ENCODE measurements around the gene SUDS3. TPM values are rescaled to one million over a fixed set of nuclear protein-coding genes. Genes with fewer than 3 reads are reported as not detected.

The SUDS3 gene
- total RNA-seq, 2 experiments from 2014 or later: 17.5 to 22.0 TPM

DNA sequence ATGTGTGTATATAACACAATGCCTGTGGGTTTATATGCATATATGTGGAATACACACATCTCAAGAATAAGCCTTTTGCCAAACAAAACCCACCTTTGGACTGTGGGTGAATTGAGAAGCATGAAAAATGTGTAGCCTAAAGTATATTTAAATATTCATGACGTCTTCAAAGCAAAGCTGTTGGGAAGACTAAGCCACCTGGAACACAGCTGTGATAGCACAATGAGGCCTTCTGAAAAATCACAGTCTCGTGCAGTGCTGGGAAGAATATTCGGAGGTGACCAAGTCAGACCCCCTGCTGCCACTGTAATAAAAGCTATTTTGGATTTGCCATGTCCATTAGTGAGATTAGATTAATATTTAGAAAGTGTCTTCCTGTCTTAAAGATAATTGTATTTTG, 51.5 kb downstream of the SUDS3 start:
- Histone ChIP-seq H3K9me3 (ENCODE audit: control insufficient read depth in 1 of 2, insufficient read depth in 1 of 2, low read length in 2 of 2) (no peaks in the 10 kb centered on the region), H3K4me3 (ENCODE audit: low read length) (no peak overlapping the region), H3K4me1 (ENCODE audit: insufficient read depth, low read length) (no peaks in the 10 kb centered on the region), H3K27ac (ENCODE audit: low read depth in 1 of 2, low read length in 2 of 2) (no peak overlapping the region), H3K36me3 (ENCODE audit: insufficient read depth, low read length) (no peaks in the 10 kb centered on the region), H3K27me3 (ENCODE audit: control insufficient read depth in 1 of 2, insufficient read depth in 2 of 2, low read length in 2 of 2) (no peaks in the 10 kb centered on the region)
- H3K27me3 Mint-ChIP-seq: no peaks in the 10 kb centered on the region
- H3K4me1 Mint-ChIP-seq (ENCODE audit: low read depth): no peaks in the 10 kb centered on the region
- no peak overlapping the region for H3K27ac Mint-ChIP-seq
- CTCF ChIA-PET: no interaction called here
- H3K4me3 Mint-ChIP-seq: no peak overlapping the region
- TF ChIP-seq, protein P1, sequence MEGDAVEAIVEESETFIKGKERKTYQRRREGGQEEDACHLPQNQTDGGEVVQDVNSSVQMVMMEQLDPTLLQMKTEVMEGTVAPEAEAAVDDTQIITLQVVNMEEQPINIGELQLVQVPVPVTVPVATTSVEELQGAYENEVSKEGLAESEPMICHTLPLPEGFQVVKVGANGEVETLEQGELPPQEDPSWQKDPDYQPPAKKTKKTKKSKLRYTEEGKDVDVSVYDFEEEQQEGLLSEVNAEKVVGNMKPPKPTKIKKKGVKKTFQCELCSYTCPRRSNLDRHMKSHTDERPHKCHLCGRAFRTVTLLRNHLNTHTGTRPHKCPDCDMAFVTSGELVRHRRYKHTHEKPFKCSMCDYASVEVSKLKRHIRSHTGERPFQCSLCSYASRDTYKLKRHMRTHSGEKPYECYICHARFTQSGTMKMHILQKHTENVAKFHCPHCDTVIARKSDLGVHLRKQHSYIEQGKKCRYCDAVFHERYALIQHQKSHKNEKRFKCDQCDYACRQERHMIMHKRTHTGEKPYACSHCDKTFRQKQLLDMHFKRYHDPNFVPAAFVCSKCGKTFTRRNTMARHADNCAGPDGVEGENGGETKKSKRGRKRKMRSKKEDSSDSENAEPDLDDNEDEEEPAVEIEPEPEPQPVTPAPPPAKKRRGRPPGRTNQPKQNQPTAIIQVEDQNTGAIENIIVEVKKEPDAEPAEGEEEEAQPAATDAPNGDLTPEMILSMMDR (IDR thresholded peaks at IDR 0.05): no peak
- no peak for DNase-seq
- no peak for ATAC-seq (ENCODE audit: poor library complexity)
- intact Hi-C loops (cut with DNase I, micrococcal nuclease): no loop called here
- H3K36me3 Mint-ChIP-seq (ENCODE audit: low read depth): peaks cover 20% of the 10 kb centered on the region
- no peaks in the 10 kb centered on the region for H3K9me3 Mint-ChIP-seq
- POLR2A ChIA-PET: no interaction called here

DNA sequence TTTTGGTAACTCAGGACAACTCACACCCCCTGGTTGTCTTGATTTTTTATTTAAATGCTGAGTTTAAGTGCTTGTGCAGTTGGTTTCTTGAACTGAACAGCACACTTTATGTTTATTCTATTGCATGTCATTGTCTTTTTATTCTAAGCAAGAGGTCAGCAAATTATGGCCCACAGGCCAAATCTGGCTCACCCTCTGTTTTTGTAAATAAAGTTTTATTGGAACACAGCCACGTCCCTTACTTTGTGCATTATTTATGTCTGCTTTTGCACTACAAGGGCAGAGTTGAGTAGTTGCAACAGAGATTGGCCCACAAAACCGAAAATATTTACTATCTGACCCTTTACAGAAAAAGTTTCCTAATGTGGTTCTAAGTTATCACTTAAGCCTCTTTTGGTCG, 52.3 kb downstream of the SUDS3 start:
- Histone ChIP-seq H3K27me3 (ENCODE audit: control insufficient read depth in 1 of 2, insufficient read depth in 2 of 2, low read length in 2 of 2) (no peaks in the 10 kb centered on the region), H3K4me3 (ENCODE audit: low read length) (no peak overlapping the region), H3K36me3 (ENCODE audit: insufficient read depth, low read length) (no peaks in the 10 kb centered on the region), H3K4me1 (ENCODE audit: insufficient read depth, low read length) (no peaks in the 10 kb centered on the region), H3K27ac (ENCODE audit: low read depth in 1 of 2, low read length in 2 of 2) (no peak overlapping the region), H3K9me3 (ENCODE audit: control insufficient read depth in 1 of 2, insufficient read depth in 1 of 2, low read length in 2 of 2) (no peaks in the 10 kb centered on the region)
- no peak for DNase-seq
- intact Hi-C loops (cut with DNase I, micrococcal nuclease): no loop called here
- H3K27ac Mint-ChIP-seq: no peak overlapping the region
- peaks cover 4% of the 10 kb centered on the region for H3K9me3 Mint-ChIP-seq
- peaks cover 28% of the 10 kb centered on the region for H3K36me3 Mint-ChIP-seq (ENCODE audit: low read depth)
- ATAC-seq (ENCODE audit: poor library complexity): no peak
- TF ChIP-seq, protein P1 (IDR thresholded peaks at IDR 0.05): no peak
- H3K27me3 Mint-ChIP-seq: no peaks in the 10 kb centered on the region
- no peak overlapping the region for H3K4me3 Mint-ChIP-seq
- H3K4me1 Mint-ChIP-seq (ENCODE audit: low read depth): no peaks in the 10 kb centered on the region
- CTCF ChIA-PET: no interaction called here
- POLR2A ChIA-PET: no interaction called here

DNA sequence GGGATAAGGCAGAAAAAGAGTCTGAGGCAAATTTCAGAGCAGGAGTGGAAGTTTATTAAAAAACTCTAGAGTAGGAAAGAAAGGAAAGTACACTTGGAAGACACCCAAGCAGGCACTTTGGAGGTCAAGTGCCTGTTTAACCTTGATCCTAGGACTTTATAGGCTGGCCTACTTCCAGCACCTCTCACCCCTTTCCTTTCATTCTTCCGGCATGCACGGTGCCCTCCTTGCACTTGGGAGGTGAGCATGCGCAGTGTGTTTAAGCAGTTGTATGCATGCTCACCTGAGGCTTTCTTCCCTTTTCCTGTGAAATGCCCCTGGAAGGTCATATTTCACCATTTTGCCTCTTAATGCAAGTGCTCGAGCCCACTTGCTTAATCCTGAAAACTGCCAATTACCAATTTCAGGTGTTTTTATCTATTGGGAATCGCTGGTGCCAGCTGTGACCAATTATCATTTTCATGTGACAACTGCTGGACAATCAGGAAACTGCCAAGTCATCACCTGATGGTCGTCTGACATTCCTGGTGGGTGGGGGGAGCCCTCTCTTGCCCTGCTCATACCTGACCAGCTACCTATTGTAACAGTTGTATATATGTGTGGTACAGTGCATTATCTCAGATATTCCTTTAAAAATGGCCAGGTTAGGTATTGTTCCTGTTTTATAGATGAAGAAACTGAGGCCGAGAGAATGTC, 53.5 kb downstream of the SUDS3 start:
- Mint-ChIP-seq H3K4me3 (no peak overlapping the region), H3K27me3 (no peaks in the 10 kb centered on the region), H3K9me3 (peaks cover 4% of the 10 kb centered on the region), H3K4me1 (ENCODE audit: low read depth) (no peaks in the 10 kb centered on the region), H3K36me3 (ENCODE audit: low read depth) (peaks cover 29% of the 10 kb centered on the region), H3K27ac (no peak overlapping the region)
- H3K36me3 ChIP-seq (ENCODE audit: insufficient read depth, low read length): no peaks in the 10 kb centered on the region
- peaks cover 0 to 4% of the 10 kb centered on the region in 2 experiments for H3K9me3 ChIP-seq (ENCODE audit: control insufficient read depth in 1 of 2, insufficient read depth in 1 of 2, low read length in 2 of 2)
- ATAC-seq (ENCODE audit: poor library complexity): no peak
- no peaks in the 10 kb centered on the region for H3K27me3 ChIP-seq (ENCODE audit: control insufficient read depth in 1 of 2, insufficient read depth in 2 of 2, low read length in 2 of 2)
- intact Hi-C loops (cut with DNase I, micrococcal nuclease): no loop called here
- H3K4me3 ChIP-seq (ENCODE audit: low read length): no peak overlapping the region
- TF ChIP-seq, protein P1 (IDR thresholded peaks at IDR 0.05): no peak
- no peak for DNase-seq
- ChIA-PET CTCF (no interaction called here), POLR2A (no interaction called here)
- H3K27ac ChIP-seq (ENCODE audit: low read depth in 1 of 2, low read length in 2 of 2): no peak overlapping the region
- H3K4me1 ChIP-seq (ENCODE audit: insufficient read depth, low read length): no peaks in the 10 kb centered on the region
